Measurements from ENCODE around the gene ADAMTSL4. TPM values are rescaled to one million over a fixed set of nuclear protein-coding genes. Genes with fewer than 3 reads are reported as not detected.

Gene ADAMTSL4
- total and polyA plus RNA-seq, 9 of the 15 experiments (the other 6 are each of a cell fraction or from before 2014, with no cell fraction given) = 12.7 to 212 (median 35.6) TPM

DNA sequence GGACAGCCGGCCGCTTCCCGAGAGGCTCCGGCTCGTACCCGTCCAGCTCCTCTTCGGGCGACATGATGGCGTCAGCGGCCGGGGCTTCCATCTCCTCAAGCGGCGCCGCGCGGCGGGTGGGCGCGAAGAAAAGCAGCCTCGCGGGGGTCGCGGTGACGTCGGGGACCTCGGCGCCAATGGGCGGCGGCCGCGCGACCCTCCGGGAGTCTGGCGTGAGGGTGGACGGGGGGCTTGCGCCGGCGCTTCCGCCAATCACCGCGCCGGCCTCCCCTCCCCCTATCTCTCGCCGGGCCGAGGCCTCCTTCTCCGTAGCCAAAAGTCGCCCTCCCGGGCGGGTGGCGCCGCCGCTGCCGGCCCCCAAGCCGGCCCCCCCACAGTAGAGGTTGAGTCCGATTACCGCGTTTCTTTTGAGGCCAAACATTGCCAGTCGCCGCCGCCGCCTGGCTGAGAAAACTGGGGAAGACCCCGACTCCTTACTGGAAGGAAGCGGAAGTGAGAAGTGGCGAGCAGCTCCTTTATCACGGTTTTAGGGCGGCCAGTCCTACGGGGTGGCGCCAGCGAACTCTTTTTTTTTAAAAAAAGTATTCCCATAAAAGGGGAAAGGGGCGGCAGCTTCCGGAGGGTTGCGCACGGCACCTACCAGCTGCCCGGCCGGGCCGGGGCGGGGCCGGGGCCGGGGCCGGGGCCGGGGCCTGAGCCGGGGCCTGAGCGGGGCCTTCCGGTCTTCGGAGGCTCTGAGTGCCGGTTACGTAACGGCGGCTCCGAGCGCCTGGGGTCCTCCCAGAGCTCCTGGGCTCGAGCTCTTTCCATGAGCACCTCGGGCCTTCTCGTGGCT, 30.1 kb downstream of the ADAMTSL4 start, which contains the start of gene MCL1 (continued):
- TF ChIP-seq, protein P1, sequence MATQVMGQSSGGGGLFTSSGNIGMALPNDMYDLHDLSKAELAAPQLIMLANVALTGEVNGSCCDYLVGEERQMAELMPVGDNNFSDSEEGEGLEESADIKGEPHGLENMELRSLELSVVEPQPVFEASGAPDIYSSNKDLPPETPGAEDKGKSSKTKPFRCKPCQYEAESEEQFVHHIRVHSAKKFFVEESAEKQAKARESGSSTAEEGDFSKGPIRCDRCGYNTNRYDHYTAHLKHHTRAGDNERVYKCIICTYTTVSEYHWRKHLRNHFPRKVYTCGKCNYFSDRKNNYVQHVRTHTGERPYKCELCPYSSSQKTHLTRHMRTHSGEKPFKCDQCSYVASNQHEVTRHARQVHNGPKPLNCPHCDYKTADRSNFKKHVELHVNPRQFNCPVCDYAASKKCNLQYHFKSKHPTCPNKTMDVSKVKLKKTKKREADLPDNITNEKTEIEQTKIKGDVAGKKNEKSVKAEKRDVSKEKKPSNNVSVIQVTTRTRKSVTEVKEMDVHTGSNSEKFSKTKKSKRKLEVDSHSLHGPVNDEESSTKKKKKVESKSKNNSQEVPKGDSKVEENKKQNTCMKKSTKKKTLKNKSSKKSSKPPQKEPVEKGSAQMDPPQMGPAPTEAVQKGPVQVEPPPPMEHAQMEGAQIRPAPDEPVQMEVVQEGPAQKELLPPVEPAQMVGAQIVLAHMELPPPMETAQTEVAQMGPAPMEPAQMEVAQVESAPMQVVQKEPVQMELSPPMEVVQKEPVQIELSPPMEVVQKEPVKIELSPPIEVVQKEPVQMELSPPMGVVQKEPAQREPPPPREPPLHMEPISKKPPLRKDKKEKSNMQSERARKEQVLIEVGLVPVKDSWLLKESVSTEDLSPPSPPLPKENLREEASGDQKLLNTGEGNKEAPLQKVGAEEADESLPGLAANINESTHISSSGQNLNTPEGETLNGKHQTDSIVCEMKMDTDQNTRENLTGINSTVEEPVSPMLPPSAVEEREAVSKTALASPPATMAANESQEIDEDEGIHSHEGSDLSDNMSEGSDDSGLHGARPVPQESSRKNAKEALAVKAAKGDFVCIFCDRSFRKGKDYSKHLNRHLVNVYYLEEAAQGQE (IDR thresholded peaks at IDR 0.05; ENCODE audit: borderline replicate concordance) = peak; percentile 19; the same call in 1 of the 2 replicates
- TF ChIP-seq, protein P1 (CRISPR knock-in tag; IDR thresholded peaks at IDR 0.05; ENCODE audit: low read depth) = peak; percentile 65; the same call in 1 of the 2 replicates
- TF ChIP-seq ZNF76 (CRISPR knock-in tag; IDR thresholded peaks at IDR 0.05; ENCODE audit: borderline replicate concordance) = no peak
- TF ChIP-seq NFIC (IDR thresholded peaks at IDR 0.05) = peak; percentile 65
- no peak for TF ChIP-seq FOXA1 (IDR thresholded peaks at IDR 0.05; ENCODE audit: borderline replicate concordance)
- peak; percentile 43 for TF ChIP-seq RBM25 (IDR thresholded peaks at IDR 0.05; ENCODE audit: low read depth, low read length, severe bottlenecking)
- TF ChIP-seq PCBP2 (IDR thresholded peaks at IDR 0.05; ENCODE audit: low read depth, low read length, poor library complexity, severe bottlenecking) = peak; percentile 94
- TF ChIP-seq ZNF282 (CRISPR knock-in tag; IDR thresholded peaks at IDR 0.05) = no peak
- TF ChIP-seq TAL1 (IDR thresholded peaks at IDR 0.05) = no peak; the same call in 1 of the 2 replicates
- no peak; the same call in 1 of the 2 replicates for TF ChIP-seq ZSCAN32 (CRISPR knock-in tag; IDR thresholded peaks at IDR 0.05)
- TF ChIP-seq, protein P2, sequence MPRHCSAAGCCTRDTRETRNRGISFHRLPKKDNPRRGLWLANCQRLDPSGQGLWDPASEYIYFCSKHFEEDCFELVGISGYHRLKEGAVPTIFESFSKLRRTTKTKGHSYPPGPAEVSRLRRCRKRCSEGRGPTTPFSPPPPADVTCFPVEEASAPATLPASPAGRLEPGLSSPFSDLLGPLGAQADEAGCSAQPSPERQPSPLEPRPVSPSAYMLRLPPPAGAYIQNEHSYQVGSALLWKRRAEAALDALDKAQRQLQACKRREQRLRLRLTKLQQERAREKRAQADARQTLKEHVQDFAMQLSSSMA (CRISPR knock-in tag; IDR thresholded peaks at IDR 0.05) = no peak; the same call in 1 of the 2 replicates
- TF ChIP-seq ZNF561 (CRISPR knock-in tag; conservative IDR thresholded peaks at IDR 0.05) = no peak

Measured in K562 (cell line).